HG02870 (cell line): ENCODE results near the gene SMARCE1.
"Not testable (repeated sequence)": the region's sequence is repeated elsewhere in the genome, so short reads cannot be mapped to it uniquely, and the experiment has no call there.

ENCODE experiments used
- ATAC-seq: cut with Tn5 transposase; IDR thresholded peaks from one replicate; pipeline ENCODE4 v1.9.1; 2021; ENCODE audit warnings: mild to moderate bottlenecking, moderate library complexity; ENCODE audit not compliant: unreplicated experiment

SMARCE1 gene

DNA sequence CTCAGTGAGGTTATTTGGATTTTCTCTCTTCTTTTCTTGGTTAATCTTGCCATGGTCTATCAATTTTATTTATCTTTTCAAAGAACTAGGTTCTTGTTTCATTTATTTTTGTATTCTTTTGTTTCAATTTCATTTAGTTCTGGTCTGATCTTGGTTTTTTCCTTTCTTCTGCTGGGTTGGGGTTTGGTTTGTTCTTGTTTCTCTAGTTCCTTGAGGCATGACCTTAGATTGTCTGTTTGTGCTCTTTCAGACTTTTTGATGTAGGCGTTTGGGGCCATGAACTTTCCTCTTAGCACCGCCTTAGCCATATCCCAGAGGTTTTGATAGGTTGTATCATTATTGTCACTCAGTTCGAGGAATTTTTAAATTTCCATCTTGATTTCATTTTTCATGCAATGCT is 61.4 kb downstream of the SMARCE1 start:
- ATAC-seq = not testable (repeated sequence)

DNA sequence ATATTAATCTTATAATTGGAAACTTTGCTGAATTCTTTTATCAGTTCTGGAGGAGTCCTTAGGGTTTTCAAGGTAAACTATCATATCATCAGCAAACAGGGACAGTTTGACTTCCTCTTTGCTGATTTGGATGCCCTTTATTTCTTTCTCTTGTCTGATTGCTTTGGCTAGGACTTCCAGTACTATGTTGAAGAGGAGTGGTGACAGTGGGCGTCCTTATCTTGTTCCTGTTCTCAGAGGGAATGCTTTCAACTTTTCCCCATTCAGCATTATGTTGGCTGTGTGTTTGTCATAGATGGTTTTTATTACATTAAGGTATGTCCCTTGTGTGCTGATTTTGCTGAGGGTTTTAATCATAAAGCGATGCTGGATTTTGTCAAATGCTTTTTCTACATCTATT is 62.7 kb downstream of the SMARCE1 start:
- ATAC-seq = not testable (repeated sequence)

DNA sequence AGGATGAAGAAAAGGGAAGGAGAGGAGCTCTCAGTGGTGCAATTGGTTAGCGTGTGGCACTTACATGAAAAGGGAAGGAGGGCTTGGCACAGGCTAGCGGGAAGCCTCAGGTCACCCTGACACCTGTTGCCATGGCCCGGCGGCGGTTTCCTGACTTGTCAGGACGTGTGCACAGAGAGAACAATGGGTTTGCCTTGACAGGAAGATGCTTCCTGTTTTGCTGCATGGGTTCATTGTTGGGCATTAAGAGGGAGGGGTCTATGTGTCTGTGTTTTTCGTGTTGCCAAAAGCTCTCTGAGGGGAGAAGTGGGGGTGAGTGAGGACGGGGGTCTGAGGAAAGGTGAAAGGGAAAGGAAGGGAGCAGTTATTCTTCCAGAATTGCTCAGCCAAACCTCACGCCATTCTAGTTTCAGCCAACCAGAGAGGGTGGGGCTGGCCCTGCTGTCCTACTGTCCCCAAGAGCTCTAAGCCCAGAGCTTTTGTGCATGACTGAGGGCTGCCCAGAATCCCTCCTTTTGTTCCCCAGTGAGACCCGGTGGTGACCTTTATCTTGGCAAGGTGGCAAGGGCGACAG is 65.2 kb downstream of the SMARCE1 start:
- ATAC-seq = peak; percentile 81

DNA sequence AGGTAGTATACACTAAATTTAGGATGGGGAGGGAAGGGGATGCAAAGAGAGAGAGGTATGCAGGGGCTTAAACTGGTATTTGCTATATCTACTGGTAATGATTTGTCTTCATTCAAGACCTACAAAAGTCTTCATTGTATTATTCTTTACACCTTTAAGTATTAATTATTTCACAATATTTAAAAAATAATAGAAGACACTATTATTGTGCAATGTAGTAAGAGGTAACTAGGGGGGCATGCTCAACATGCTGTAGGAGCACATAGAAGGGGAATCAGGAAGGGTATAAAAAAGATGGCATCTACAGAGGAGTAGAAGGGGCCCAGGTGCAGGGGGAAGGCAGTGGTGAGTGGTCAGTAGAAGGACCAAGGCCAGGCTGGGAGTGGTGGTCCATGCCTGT is 67.5 kb downstream of the SMARCE1 start:
- no peak for ATAC-seq

DNA sequence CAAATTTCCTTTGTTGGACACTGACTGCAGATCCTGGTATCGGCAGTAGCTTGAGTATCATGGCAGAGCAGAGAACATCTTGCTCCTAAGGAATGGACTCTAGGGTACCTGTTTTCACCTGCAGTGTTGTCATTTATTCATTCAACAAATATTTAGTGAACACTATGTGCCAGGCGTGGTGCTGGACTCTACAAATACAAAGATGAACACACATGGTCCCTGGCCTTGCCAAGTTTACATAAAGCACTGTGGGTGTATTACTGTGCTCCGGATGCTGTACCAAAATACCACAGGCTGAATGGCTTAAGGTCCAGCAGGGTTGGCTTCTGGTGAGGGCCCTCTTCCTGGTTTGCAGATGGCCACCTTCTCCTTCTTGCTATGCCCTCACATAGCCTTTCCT is 68.1 kb downstream of the SMARCE1 start:
- no peak for ATAC-seq

DNA sequence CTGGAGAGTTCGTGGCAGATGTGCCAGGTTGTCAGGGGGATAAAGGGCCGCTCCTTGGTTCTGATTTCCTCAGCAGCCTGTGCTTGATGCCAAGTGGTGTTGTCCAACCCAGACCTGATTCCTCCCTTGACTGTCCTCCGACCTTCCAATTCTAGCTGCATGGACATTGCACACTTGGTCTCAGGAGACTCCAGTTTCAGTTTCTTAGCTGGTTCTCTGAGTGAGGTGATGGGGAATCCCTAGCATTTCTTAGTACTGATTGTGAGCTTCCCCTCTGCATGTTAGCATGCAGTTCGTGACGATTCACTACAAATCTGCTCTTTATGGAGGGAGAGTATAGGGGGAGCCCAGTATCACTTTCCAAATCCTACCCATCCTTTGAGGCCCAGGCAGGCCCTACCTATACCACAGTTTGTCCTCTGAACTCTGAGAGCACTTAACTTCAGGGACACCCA is 70.0 kb downstream of the SMARCE1 start:
- ATAC-seq = peak; percentile 61

DNA sequence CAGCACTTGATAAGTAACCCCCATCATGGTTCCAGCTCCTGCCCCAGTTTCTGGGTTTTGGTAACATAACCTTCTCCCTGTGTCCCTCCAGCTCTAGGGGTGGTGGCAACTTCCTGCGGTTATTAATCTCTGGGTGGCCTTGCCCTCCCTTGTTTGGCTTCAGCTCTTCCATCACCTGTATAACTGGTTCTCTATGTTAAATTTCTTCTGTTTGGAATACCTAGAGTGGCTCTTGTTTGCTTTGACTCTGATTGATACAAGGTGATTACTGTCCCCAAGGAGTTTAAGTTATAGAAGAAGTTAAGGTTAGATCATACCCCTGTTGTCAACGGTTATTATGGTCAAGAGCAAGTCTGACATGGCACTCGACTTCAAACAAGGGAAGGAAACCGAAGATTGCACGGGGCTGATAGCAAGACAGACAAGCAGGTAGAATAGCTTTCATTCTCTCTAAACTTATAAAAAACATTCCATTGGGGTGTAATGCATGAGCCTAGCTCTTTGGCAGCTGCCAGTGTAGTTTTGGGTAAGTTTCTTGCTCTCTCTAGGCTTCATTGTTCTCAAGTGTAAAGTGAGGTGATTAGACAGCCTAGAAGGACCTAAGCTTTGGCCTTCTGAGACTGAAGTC is 71.4 kb downstream of the SMARCE1 start:
- no peak for ATAC-seq
